Epidermal melanocyte (primary cell): ENCODE data around the gene TRIM67.
"Not testable (repeated sequence)": the region's sequence is repeated elsewhere in the genome, so short reads cannot be mapped to it uniquely, and the experiment has no call there.

Experiments used
- DNase-seq: peaks from one replicate; pipeline ENCODE4 v3.0.0; 2011; ENCODE audit warnings: low spot score; ENCODE audit not compliant: insufficient read length

The TRIM67 gene

DNA sequence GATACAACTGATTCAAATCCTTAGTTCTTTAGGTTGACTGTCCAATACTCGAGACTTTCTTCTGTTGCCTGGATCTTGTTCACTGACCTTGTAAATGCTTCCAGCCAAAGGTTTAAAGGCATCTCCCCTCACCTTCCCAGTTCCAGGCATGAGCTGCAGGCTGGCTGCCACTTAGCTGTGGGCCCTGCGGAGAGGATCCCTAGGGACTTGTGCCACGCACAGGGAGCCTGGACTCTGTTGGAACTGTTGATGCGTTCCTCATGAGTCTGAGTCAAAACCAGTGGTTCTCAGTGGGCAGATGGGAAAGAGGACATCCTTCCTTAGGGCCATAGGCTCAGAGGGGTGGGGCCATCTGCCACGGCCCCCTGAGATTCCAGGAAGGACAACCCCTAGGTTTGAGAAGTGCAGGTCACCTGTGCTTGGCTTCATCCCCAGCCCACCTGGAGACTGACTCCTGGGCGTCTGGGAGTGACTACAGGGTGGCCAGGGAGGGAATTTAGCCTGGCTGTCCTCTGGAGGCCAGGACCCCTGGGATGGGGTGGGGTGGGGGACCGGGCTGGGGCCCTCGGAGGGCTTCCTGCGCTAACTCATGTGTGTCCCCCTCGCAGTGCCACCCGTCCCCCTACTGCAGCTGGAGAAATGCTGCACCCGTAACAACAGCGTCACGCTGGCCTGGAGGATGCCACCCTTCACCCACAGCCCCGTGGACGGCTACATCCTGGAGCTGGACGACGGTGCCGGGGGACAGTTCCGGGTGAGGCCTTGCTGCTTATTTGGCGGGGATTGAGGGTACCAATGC lies 41.6 kb downstream of the TRIM67 start:
- no peak for DNase-seq

DNA sequence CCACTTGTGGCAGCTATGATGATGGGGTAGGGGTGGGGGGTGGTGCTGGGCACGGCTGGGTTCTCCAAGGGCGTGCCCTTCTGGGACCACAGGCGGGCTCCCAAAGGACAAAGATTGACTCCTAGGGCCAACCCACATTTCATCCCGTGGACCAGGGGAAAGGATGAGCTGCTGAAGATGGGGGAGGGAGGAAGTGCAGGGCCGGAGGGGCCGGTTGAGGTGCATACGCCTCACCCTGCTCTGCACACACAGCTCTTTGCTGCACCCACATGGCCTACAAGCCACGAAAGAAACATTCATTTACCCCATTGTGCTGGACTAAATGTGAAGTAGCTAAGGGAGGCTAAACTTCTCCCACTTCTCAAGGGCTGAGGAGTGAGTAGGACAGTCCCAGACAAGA lies 45.0 kb downstream of the TRIM67 start:
- no peak for DNase-seq

GRCh38 chr1:231207437-231207836 lies 45.6 kb downstream of the TRIM67 start:
- no peak for DNase-seq

DNA sequence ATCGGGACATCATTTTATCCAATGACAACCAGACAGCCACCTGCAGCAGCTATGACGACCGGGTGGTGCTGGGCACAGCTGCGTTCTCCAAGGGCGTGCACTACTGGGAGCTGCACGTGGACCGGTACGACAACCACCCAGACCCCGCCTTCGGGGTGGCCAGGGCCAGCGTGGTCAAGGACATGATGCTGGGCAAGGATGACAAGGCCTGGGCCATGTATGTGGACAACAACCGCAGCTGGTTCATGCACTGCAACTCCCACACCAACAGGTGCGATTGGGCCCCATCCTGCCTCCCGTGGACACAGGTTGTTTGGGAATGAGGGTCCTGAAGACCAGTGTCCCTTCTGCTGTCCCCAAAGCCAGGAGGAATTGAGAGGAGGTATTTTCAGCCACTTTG lies 47.1 kb downstream of the TRIM67 start:
- no peak for DNase-seq

- DNase-seq: no peak
These were observed 47.7 kb downstream of the TRIM67 start for GRCh38 chr1:231209531-231209930.

DNA sequence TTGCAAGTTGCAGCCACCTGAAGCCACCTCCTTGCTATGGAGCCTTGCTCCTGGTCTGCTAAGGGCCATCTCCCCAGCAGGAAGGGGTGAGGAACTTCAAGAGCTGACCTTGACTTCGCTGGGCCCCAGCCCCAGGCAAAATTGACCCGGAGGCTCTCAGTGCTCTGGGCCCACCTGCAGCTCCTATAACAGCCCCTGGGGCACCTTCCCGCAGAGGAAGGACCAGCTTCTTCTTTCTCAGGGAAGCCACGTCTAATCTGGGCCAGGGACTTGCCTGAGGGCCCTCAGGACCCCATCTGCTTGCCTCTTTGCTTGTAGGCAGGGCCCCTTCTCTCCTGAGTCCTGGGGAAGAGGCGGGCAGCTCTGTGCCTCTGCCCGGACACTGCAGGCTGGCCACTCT lies 48.3 kb downstream of the TRIM67 start:
- no peak for DNase-seq

GRCh38 chr1:231211005-231211857 lies 49.4 kb downstream of the TRIM67 start:
- peak; percentile 73 for DNase-seq

DNA sequence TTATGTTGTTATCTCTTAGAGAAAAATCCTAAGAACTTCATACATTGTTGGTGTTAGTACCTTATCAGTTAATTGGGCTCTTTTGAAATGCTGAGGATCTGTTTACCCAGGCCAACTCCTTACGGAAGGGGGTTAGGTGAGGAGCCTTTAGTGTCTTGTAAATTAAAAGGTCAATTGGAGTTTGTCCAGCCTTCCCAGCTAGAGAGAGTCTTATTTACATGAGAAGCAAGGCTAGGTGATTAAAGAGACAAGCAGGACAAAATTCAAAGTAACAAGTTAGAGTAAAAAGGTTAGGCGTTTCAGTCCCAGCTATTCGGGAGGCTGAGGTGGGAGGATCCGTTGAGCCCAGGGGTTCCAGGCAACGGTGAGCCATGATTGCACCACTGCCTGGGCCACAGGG lies 50.4 kb downstream of the TRIM67 start:
- not testable (repeated sequence) for DNase-seq

- DNase-seq: no peak
These were observed 52.1 kb downstream of the TRIM67 start for GRCh38 chr1:231213831-231214573.

DNA sequence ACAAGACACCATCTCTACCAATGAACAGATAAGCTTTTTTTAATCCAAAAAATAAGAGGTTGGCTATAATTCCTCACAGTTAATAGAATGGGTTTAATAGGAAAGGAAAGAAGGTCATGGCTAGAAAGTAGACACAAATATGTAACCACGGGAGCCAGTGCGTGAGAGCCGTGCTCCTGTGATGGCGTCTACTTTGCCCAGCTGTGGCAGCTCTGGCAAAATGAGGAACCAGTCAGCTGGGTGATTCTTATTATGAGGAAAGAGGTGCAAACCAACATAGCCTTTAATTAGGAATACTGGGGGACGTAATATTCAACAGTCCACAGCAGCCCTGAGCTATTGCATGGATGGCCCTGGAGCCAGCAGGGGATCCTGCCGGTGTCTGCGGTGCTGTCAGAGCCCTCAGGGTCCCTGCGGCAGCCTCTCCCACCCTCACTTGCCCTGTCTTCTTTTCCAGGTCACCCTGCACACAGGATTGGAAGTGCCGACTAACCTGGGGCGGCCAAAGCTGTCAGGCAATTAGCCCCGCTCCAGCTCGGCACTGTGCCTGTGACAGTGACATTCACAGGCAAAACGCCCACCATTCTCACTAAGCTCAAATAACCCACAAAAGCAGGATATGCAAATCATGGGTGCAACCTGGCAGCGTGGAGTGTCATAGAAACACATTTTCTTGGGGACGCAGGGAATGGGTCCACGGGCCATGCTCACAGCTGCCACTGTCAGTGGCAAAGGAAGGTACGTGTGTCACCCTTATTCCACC lies 53.2 kb downstream of the TRIM67 start:
- no peak for DNase-seq

- no peak for DNase-seq
These were observed 54.0 kb downstream of the TRIM67 start for GRCh38 chr1:231215681-231216385.

- DNase-seq: no peak
These were observed 54.6 kb downstream of the TRIM67 start for GRCh38 chr1:231216498-231216897.

GRCh38 chr1:231217056-231217455 lies 55.2 kb downstream of the TRIM67 start:
- no peak for DNase-seq

DNA sequence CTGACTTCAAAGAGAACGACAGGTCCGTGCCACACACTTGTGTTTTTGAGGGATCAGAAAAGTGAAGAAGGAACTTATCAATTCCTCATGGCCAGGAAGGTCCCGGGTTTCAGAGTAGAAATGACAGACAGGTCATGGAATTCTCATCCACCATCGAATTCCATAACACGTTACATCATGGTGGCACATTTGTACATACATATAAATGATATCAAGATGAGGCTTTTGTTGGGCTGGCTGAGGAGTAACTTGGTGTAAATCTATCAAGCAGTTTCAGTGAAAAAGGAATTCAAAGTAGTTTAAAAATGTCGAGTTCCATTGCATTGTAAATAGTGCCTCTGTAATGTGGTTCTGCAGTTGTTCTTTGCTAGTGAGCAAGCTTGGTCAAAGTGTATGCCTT lies 56.2 kb downstream of the TRIM67 start:
- no peak for DNase-seq

GRCh38 chr1:231219422-231220401 lies 57.9 kb downstream of the TRIM67 start:
- no peak for DNase-seq

- no peak for DNase-seq
These were observed 58.9 kb downstream of the TRIM67 start for GRCh38 chr1:231220801-231221200.

DNA sequence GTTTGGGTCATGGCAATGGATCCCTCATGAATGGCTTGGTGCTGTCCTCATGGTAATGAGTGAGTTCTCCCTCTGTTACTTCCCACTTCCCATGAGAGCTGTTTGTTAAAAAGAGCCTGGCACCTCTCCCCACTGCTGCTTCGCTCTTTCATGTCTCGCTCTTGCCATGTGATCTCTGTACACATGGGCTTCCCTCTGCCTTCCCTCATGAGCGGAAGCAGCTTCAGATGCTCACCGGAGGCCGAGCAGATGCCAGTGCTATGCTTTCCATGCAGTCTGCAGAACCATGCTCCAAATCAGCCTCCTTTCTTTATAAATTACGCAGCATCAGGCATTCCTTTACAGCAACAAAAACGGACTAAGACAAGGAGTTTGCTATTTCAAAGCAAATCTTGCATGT lies 64.3 kb downstream of the TRIM67 start:
- DNase-seq: no peak

DNA sequence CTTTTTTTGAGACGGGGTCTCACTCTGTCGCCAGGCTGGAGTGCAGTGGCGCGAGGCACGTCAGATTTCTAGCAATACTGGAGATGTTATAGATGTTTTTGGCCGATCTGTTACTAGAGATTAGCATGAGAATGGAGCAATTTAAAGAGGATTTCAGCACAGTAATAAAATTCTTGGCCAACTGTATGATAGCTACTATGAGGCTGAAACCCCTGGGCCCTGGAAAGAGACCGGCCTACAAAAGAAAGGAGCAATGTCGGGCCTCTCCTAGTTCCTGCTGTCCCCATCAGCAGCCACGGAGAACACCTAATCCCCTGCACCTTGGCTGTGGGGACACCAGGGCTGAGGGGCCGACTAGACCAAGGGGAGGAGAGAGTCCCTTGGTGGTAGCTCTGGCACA lies 69.7 kb downstream of the TRIM67 start:
- DNase-seq: no peak
